Stimulated activated naive CD8-positive, alpha-beta T cell treated with anti-CD3 and anti-CD28 coated beads, Interleukin-15, Interleukin-2, amounts not matched to agents 100 ng/mL and 50 ng/mL, for 24 hours (primary cell): ENCODE measurements around the gene SRPK3.
"Not testable (repeated sequence)": the region's sequence is repeated elsewhere in the genome, so short reads cannot be mapped to it uniquely, and the experiment has no call there.

Source experiments
- H3K27ac Mint-ChIP-seq: one replicate; pipeline ENCODE4 v1.8.0; 2021; ENCODE audit warnings: mild to moderate bottlenecking, mixed read lengths
- H3K27me3 Mint-ChIP-seq: one replicate; pipeline ENCODE4 v1.8.0; 2021; ENCODE audit warnings: mixed read lengths
- H3K36me3 Mint-ChIP-seq: one replicate; pipeline ENCODE4 v1.8.0; 2021; ENCODE audit warnings: low read depth, mixed read lengths
- H3K4me1 Mint-ChIP-seq: one replicate; pipeline ENCODE4 v1.8.0; 2021; ENCODE audit warnings: low read depth, mixed read lengths
- H3K4me3 Mint-ChIP-seq: one replicate; pipeline ENCODE4 v1.8.0; 2021; ENCODE audit warnings: mild to moderate bottlenecking, mixed read lengths
- H3K9me3 Mint-ChIP-seq: one replicate; pipeline ENCODE4 v1.8.0; 2021; ENCODE audit warnings: mixed read lengths

Gene SRPK3

DNA sequence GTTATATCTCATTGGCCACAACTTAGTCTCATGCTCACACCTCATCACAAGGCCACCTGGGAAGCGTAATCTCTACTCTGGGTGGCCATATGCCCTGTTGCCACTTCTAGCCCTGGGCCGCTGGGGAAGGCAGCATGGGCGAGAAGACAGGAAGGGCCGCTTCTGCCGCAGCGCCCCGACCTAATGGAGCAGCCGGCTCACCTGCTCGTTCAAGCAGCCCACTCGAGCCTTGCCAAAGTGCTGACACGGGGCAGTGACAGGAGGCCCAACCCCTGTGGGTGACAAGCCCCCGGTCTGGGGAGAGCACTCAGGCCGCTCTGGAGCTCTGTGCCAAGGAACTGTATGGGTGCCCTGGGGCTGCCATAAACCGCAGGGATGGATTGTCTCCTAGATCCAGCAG is 38.7 kb upstream of the SRPK3 start:
- H3K27ac Mint-ChIP-seq, H3K27me3 Mint-ChIP-seq, H3K4me3 Mint-ChIP-seq, H3K9me3 Mint-ChIP-seq, H3K36me3 Mint-ChIP-seq: not testable (repeated sequence)
- H3K4me1 Mint-ChIP-seq: peaks cover 13% of the 10 kb centered on the region

DNA sequence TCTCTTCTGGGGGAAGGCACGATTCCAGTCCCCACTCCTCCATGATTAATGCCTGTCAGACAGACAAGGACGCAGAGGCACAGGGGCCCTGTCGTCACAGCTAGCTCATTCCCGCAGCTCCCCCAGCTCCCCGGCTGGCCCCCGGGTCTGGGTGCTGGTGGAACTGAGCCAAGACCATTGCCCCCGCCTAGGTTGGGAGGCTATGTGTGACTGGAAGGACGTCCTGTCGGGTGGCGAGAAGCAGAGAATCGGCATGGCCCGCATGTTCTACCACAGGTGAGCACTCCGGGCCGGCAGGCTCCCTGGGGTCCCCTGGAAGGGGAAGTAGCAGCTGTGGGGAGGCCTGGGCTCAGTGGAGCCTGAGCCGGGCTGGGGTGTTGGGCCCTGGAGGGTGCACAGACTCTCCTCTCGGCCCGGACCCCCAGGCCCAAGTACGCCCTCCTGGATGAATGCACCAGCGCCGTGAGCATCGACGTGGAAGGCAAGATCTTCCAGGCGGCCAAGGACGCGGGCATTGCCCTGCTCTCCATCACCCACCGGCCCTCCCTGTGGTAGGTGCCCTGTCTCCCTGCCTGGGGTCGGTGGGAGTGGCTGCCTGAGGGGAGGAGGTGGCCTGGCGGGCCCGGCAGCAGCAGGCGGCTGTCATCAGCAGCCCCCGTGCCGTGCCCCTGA is 37.9 kb upstream of the SRPK3 start:
- not testable (repeated sequence) for H3K4me3 Mint-ChIP-seq, H3K27ac Mint-ChIP-seq

DNA sequence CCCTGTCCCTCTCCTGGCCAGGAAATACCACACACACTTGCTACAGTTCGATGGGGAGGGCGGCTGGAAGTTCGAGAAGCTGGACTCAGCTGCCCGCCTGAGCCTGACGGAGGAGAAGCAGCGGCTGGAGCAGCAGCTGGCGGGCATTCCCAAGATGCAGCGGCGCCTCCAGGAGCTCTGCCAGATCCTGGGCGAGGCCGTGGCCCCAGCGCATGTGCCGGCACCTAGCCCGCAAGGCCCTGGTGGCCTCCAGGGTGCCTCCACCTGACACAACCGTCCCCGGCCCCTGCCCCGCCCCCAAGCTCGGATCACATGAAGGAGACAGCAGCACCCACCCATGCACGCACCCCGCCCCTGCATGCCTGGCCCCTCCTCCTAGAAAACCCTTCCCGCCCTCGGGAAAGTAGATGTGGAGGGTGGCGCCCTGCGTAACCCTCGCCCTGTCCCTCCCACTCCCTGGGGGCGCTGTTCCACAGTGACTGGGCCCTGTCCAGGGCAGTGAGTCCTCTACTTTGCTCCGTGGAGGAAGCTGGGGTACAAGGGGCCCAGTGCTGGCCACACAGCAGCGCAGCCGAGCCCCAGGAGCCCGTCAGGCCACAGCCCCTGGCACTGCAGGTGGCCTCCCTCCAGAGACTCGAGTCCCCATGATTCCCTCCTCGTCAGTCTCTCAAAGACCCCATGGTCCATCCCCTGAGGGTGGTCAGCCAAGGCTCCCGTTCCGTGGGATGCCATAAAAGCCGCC is 37.2 kb upstream of the SRPK3 start:
- H3K36me3 Mint-ChIP-seq, H3K27ac Mint-ChIP-seq, H3K27me3 Mint-ChIP-seq, H3K4me3 Mint-ChIP-seq, H3K9me3 Mint-ChIP-seq: not testable (repeated sequence)
- H3K4me1 Mint-ChIP-seq: peaks cover 13% of the 10 kb centered on the region

More for the DNA sequence above, 37.9 kb upstream of the SRPK3 start:
- peaks cover 13% of the 10 kb centered on the region for H3K4me1 Mint-ChIP-seq
- H3K36me3 Mint-ChIP-seq, H3K9me3 Mint-ChIP-seq, H3K27me3 Mint-ChIP-seq: not testable (repeated sequence)

DNA sequence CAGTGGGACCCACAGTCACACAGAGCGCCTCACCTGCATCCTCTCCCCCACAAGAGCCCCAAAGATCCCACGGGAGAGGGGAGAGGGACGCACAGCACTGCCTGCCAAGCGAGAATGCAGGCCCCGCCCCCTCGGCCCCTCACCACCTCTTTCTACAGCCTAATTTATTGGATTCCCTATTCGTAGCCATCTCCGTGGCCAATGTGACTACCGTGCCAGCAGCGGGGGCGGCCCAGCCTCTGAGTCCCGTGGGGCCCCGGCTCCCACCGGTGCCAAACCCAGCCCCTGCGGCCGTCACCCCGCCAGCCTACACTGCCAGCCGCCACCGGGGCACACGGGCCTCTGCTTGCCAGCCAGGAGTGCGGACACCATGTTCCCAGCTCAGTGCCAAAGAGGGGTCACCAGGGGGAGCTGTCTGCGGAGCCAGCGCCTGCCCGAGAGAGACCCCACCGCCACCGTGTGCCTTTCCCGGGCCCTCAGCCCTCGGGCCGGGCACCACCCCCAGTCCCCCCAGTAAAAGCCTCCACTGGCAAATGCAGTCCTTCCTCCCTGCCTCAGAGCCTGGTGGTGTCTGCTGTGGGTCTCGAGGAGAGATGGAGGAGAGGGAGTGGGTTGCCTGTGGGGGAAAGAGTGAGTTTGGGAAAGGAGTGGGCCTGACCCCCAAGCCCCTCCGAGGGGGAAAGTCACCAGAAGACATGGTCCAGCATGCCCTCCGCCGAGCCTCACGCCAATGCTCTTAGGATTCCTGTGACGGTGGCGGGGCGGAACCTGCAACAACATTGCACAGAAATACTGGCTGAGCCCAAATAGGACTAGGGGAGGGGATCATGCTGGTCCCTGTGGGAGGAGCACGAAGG is 36.4 kb upstream of the SRPK3 start:
- peaks cover 13% of the 10 kb centered on the region for H3K4me1 Mint-ChIP-seq
- no peak overlapping the region for H3K27ac Mint-ChIP-seq
- no peaks in the 10 kb centered on the region for H3K9me3 Mint-ChIP-seq
- H3K27me3 Mint-ChIP-seq: peaks cover 6% of the 10 kb centered on the region
- H3K36me3 Mint-ChIP-seq: no peaks in the 10 kb centered on the region
- H3K4me3 Mint-ChIP-seq: no peak overlapping the region

DNA sequence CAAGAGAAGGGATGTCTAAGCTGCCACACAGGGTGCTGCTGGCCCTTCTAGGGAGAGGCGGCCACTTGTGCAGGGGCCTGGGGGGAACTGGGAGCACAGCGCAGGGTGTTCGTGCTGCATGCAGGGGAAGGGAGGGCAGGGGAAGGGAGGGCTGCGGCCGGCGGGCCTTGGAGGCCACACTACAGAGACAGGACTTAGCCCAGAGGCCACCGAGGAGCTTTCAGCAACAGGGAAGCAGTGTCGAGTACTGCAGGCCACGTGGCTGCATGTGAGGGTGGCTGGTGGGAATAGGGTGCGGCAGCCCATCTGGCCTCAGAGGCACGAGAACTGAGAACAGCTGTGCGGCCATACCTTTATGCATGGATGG is 35.8 kb upstream of the SRPK3 start:
- not testable (repeated sequence) for H3K27ac Mint-ChIP-seq, H3K27me3 Mint-ChIP-seq, H3K36me3 Mint-ChIP-seq, H3K4me3 Mint-ChIP-seq, H3K9me3 Mint-ChIP-seq
- peaks cover 13% of the 10 kb centered on the region for H3K4me1 Mint-ChIP-seq

DNA sequence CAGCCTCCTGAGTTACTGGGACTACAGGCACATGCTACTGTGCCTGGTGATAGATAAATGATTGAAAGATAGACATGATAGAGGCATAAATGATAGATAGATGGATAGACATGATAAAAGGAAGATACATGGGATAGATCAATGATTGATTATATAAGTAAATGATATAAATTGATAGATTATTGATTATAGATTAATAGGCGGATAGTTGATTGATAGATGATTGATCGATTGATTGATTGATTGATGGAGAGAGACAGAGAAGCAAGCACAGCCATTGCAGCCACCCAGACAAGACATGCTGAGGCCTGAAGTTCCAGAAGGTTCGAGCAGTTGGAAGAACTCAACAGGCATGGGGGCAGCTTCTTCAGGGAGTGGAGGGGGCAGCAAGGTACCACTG is 34.5 kb upstream of the SRPK3 start:
- no peak overlapping the region for H3K27ac Mint-ChIP-seq
- no peaks in the 10 kb centered on the region for H3K36me3 Mint-ChIP-seq
- H3K4me1 Mint-ChIP-seq: peaks cover 5% of the 10 kb centered on the region
- no peaks in the 10 kb centered on the region for H3K9me3 Mint-ChIP-seq
- H3K27me3 Mint-ChIP-seq: peaks cover 6% of the 10 kb centered on the region
- no peak overlapping the region for H3K4me3 Mint-ChIP-seq

DNA sequence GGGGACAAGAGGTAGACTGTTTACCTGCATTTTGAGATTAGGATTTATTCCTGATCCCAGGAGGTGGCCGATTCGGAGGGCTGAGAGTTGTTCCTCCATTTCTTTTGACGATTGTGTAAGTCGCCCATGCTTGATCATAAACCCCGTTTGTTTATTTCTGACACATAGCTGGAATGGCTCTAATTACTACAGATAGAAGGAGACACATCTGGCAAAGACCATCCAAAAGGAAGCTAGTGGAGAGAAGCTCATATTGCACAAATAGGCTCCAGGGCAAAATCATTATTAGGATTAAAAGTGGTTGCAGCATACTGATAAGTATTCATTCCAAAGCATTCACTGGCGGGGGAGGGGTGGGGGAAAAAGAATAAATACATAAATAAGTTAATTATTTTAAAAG is 33.9 kb upstream of the SRPK3 start:
- H3K27ac Mint-ChIP-seq, H3K36me3 Mint-ChIP-seq, H3K4me1 Mint-ChIP-seq, H3K9me3 Mint-ChIP-seq, H3K4me3 Mint-ChIP-seq, H3K27me3 Mint-ChIP-seq: not testable (repeated sequence)

DNA sequence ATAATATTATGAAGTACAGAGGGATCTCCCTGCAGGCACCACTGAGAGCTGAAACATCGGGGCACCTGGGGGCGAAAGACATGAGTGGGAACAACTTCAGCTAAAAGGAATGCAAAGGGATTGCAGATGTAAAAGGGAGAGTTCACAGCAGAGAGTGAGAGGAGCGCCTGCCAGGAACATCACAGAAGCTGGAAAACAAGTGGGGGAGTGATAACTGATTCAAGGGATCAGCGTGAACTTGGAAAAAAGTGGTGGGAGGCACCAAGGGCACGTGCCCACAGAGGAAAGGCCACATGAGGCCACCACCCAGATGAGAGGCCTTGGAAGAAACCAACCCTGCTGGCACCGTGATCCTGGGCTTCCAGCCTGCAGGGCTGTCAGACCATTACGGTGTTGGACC is 31.8 kb upstream of the SRPK3 start:
- H3K4me1 Mint-ChIP-seq, H3K36me3 Mint-ChIP-seq, H3K27me3 Mint-ChIP-seq, H3K9me3 Mint-ChIP-seq, H3K4me3 Mint-ChIP-seq, H3K27ac Mint-ChIP-seq: not testable (repeated sequence)

DNA sequence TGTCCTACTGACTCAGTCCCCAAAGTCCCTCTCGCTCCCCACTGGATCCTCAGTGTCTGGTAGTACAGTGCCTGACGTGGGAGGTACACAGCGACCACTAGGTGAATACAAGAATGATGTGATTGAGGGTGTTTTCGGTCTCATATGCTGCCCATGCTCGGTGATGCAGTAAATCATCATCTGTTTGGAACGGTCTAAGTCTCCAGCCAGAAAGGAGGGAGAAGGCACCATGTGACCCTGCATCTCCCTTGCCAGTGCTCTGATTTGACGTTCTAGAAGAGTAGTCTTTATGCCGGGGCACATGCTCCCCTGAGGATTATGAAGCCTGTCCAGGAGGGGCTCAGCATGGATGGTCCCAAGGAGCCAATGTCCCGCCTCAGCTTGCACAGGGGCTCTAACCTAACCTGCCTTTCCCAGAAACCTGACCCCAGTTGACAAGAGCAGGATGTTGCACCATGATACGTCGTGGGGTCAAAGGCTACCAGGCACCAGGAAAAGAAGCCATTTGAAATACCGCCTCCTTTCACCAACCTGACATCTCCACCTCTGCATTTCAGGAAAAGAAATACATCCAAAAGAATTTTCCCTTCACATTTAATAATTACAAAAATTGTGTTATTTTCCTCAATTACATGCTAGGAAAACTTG is 30.6 kb upstream of the SRPK3 start:
- H3K27me3 Mint-ChIP-seq: peaks cover 6% of the 10 kb centered on the region
- no peaks in the 10 kb centered on the region for H3K4me1 Mint-ChIP-seq
- no peak overlapping the region for H3K27ac Mint-ChIP-seq
- H3K36me3 Mint-ChIP-seq: no peaks in the 10 kb centered on the region
- no peak overlapping the region for H3K4me3 Mint-ChIP-seq
- no peaks in the 10 kb centered on the region for H3K9me3 Mint-ChIP-seq

DNA sequence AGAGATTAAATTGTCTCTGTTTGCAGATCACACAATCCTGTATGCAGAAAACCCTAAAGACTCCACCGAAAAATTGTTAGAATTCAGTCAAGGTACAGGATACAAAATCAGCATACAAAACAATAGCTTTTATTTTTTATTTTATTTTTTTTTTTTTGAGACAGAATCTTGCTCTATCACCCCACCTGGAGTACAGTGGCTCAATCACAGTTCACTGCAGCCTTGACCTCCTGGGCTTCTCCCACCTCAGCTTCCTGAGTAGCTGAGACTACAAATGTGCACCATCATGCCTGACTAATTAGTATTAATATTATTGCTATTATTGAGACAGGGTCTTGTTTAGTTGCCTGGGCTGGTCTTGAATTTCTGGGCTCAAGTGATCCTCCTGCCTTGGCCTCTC is 25.7 kb upstream of the SRPK3 start:
- Mint-ChIP-seq H3K36me3 (no peaks in the 10 kb centered on the region), H3K4me3 (no peak overlapping the region), H3K9me3 (no peaks in the 10 kb centered on the region), H3K4me1 (peaks cover 9% of the 10 kb centered on the region), H3K27ac (no peak overlapping the region), H3K27me3 (no peaks in the 10 kb centered on the region)

DNA sequence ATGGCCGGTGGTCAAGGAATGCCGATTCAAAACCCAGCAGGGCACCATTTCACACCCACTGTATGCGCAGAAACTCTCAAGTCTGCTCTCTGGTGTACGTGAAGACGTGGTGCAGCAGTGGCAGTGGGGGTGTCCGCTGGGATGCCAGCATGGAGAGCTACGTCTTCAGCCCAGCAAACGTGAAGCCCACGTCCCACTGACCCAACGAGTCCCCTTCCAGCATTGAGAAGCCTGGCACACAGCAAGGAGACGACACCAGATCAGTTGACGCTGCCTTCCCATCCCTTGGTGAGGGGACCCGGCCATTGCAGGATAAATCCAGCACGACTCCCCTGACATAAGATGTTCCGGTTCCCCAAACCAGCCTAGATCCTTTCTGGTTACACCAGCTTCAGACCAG is 19.0 kb upstream of the SRPK3 start:
- no peaks in the 10 kb centered on the region for H3K27me3 Mint-ChIP-seq
- no peak overlapping the region for H3K27ac Mint-ChIP-seq
- no peaks in the 10 kb centered on the region for H3K36me3 Mint-ChIP-seq
- H3K9me3 Mint-ChIP-seq: no peaks in the 10 kb centered on the region
- H3K4me3 Mint-ChIP-seq: no peak overlapping the region
- H3K4me1 Mint-ChIP-seq: peaks cover 18% of the 10 kb centered on the region

DNA sequence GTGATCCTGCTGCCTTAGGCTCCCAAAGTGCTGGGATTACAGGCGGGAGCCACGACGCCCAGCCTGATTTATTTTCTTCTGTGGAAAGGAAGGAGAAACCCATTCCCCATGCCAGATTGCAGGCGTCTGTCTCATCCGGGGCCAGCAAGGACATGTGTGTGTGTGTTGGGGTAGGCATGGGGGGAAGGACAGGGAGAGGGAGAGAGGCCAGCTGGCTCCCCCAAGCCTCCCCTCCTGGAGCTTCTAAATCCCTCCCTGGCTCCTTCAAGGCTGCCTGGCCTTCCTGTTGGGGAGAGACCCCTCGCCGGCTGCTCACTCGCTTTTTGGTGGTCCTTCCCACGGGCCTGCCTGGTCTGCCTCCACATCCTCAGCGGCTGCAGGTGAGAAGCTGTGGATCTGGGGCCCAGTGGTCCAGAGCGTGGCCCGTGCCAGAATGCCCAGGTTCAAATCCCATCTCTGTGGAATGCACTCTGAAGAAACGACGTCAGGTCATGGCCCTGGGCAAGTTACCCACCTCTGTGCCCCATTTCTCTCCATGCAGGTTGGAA is 18.1 kb upstream of the SRPK3 start:
- Mint-ChIP-seq H3K27me3 (no peaks in the 10 kb centered on the region), H3K9me3 (no peaks in the 10 kb centered on the region), H3K27ac (no peak overlapping the region), H3K4me3 (no peak overlapping the region), H3K36me3 (no peaks in the 10 kb centered on the region), H3K4me1 (peaks cover 16% of the 10 kb centered on the region)

DNA sequence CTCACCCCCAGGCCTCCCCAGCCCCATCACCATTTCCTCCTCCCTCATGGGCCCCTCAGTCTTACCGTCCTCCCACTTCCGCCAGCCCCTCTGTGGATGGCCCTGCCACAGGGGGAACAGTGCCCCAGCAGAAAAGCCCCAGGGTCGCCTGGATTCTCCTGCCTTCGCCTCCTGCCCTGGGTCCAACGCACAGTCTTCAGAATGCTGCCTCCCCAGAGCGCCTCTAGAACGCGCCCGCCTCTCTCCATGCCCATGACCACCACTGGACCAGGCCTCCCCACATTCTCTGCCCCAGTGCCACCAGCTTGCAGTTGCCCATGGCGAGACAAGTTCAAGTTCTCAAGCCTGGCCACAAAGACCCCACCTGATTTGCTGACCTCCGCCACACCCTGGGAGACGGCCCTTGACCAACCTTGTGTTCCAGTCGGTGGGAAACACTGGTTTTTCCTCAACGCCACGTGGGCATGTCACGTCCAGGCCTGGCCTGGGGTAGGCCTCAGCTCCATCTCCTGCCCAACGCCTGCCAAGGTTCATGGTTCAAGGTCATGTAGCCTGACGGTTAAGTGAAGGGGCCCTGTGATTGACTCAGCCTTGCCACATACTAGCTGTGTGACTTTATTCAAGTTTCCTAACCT is 17.4 kb upstream of the SRPK3 start:
- Mint-ChIP-seq H3K4me3 (no peak overlapping the region), H3K36me3 (no peaks in the 10 kb centered on the region), H3K27me3 (no peaks in the 10 kb centered on the region), H3K27ac (no peak overlapping the region), H3K4me1 (peaks cover 20% of the 10 kb centered on the region), H3K9me3 (no peaks in the 10 kb centered on the region)

DNA sequence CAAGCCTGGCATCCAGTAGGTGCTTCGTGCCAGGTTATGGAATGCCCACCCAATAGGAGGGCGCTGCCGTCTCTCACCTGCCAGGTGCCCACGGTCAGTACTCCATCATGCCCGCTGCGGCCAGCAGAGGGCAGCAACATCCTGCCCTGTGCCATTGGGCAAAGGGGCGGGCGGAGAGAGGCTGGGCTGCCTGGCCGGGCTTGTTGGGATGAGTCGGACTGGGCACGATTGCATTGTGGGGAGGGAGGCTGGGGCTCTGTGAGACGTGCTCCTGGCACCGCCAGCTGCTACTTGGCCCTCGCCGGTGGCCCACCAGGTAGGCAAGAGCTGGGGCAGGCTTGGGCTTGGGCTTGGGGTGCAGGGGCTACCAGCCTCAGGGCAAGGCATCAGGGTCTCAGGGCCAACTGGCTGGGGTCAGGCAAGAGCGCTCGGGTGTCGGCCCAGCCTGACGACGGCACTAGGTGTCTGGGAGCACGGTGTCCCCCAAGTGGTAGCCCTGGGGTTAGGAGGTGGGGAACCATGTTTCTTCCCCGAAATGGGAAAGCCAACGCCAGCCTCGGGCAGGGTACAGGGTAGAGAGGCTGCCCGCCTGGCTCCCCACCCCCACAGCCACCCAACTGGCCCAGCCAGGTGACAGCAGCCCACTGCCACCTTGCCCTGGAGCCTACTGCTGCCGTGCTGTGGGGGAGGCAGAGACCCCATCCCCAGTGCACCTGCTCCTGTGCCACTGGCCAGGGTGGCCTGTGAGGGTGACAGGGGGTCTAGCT is 16.7 kb upstream of the SRPK3 start, which contains the start of gene PLXNB3:
PLXNB3 (plus strand) TSS at position 261 of the 767 bp plus-strand sequence. CDS start 1,287 bp downstream, outside the sequence.
- H3K4me3 Mint-ChIP-seq: no peak within 1 kb of the TSS
- H3K4me1 Mint-ChIP-seq: peaks cover 17% of the 10 kb centered on the region
- H3K27ac Mint-ChIP-seq: no peak within 1 kb of the TSS
- H3K9me3 Mint-ChIP-seq: no peaks in the 10 kb centered on the region
- H3K27me3 Mint-ChIP-seq: no peaks in the 10 kb centered on the region
- no peaks in the 10 kb centered on the region for H3K36me3 Mint-ChIP-seq
